Left lobe of liver (tissue), 2 donors: Measurements from ENCODE around the gene COQ2. TPM values are rescaled to one million over a fixed set of nuclear protein-coding genes. Genes with fewer than 3 reads are reported as not detected.
"Not testable (repeated sequence)": the region's sequence is repeated elsewhere in the genome, so short reads cannot be mapped to it uniquely, and the experiment has no call there.

ENCODE experiments used
- ATAC-seq: fragments of 200-7000 bp; cut with Tn5 transposase; one replicate; pipeline ENCODE4 v1.9.1; 2020; ENCODE audit warnings: mild to moderate bottlenecking, moderate library complexity
- DNase-seq: peaks from one replicate; pipeline ENCODE4 v3.0.0-alpha.2; 2020; ENCODE audit warnings: low spot score
- total RNA-seq: library from RNA; stranded (reverse); gene quantifications from one replicate; pipeline ENCODE4 v1.2.1, GENCODE V29; 2021
- donor health status: DM: no; HTN: no; CAD: no; lungs with moderate emphysema.
- donor health status: DM: no; HTN: yes; CAD: no.

Gene COQ2
- total RNA-seq, 1 donor from 2014 or later = 10.3 TPM

GRCh38 chr4:83285055-83285407 is 433 bp upstream of the COQ2 start:
- DNase-seq = no peak
- ATAC-seq = peak; percentile 33

- DNase-seq (no peak), ATAC-seq (no peak)
Observed at GRCh38 chr4:83283181-83283580, 1.4 kb downstream of the COQ2 start.

- no peak for ATAC-seq
- no peak for DNase-seq
Observed at GRCh38 chr4:83282049-83282535, 2.5 kb downstream of the COQ2 start.

- DNase-seq (no peak), ATAC-seq (no peak)
Observed at GRCh38 chr4:83281307-83281706, 3.3 kb downstream of the COQ2 start.

- no peak for ATAC-seq
Observed at GRCh38 chr4:83276299-83277040, 8.1 kb downstream of the COQ2 start.

GRCh38 chr4:83273926-83274325 is 10.7 kb downstream of the COQ2 start:
- not testable (repeated sequence) for DNase-seq, ATAC-seq

More at GRCh38 chr4:83276299-83277040, 8.1 kb downstream of the COQ2 start:
- no peak for DNase-seq

GRCh38 chr4:83272900-83273299 is 11.7 kb downstream of the COQ2 start:
- ATAC-seq = no peak
- no peak for DNase-seq

- DNase-seq (no peak), ATAC-seq (no peak)
Observed at GRCh38 chr4:83269256-83269655, 15.3 kb downstream of the COQ2 start.

GRCh38 chr4:83268491-83268890 is 16.1 kb downstream of the COQ2 start:
- DNase-seq (no peak), ATAC-seq (no peak)

- DNase-seq (no peak), ATAC-seq (no peak)
Observed at GRCh38 chr4:83267830-83268475, 16.6 kb downstream of the COQ2 start.

GRCh38 chr4:83267121-83267829 is 17.3 kb downstream of the COQ2 start:
- DNase-seq = no peak
- no peak for ATAC-seq

GRCh38 chr4:83266689-83267088 is 17.9 kb downstream of the COQ2 start:
- ATAC-seq = no peak
- no peak for DNase-seq

GRCh38 chr4:83263106-83263505 is 21.5 kb downstream of the COQ2 start:
- no peak for ATAC-seq
- no peak for DNase-seq

- ATAC-seq = no peak
- no peak for DNase-seq
Observed at GRCh38 chr4:83262682-83263081, 21.9 kb downstream of the COQ2 start.

- DNase-seq (no peak), ATAC-seq (no peak)
Observed at GRCh38 chr4:83261307-83261706, 23.3 kb downstream of the COQ2 start.

- DNase-seq (no peak), ATAC-seq (no peak)
Observed at GRCh38 chr4:83259586-83259985, 25.0 kb downstream of the COQ2 start.

- DNase-seq = no peak
- ATAC-seq = no peak
Observed at GRCh38 chr4:83258461-83258860, 26.1 kb downstream of the COQ2 start.

- no peak for DNase-seq
- ATAC-seq = no peak
Observed at GRCh38 chr4:83257811-83258210, 26.8 kb downstream of the COQ2 start.

GRCh38 chr4:83255584-83255983 is 29.0 kb downstream of the COQ2 start:
- ATAC-seq (no peak), DNase-seq (no peak)

- DNase-seq (no peak), ATAC-seq (peak; percentile 73)
Observed at GRCh38 chr4:83252782-83253405, 31.7 kb downstream of the COQ2 start.

GRCh38 chr4:83251447-83251830 is 33.2 kb downstream of the COQ2 start:
- no peak for DNase-seq
- ATAC-seq = no peak
